ENCODE data around the gene LRRC41.
"Not testable (repeated sequence)": the region's sequence is repeated elsewhere in the genome, so short reads cannot be mapped to it uniquely, and the experiment has no call there.

LRRC41 gene

GRCh38 chr1:46322191-46322590 is 18.8 kb upstream of the LRRC41 start:
- not testable (repeated sequence) for DNase-seq (ENCODE audit: low read depth)

- not testable (repeated sequence) for DNase-seq (ENCODE audit: low read depth)
These were observed 16.8 kb upstream of the LRRC41 start for GRCh38 chr1:46319960-46320914.

GRCh38 chr1:46319301-46319700 is 15.9 kb upstream of the LRRC41 start:
- not testable (repeated sequence) for DNase-seq (ENCODE audit: low read depth)

GRCh38 chr1:46317323-46317722 is 13.9 kb upstream of the LRRC41 start:
- DNase-seq (ENCODE audit: low read depth): no peak

- no peak for DNase-seq (ENCODE audit: low read depth)
These were observed 12.4 kb upstream of the LRRC41 start for GRCh38 chr1:46315669-46316403.

- DNase-seq (ENCODE audit: low read depth): no peak
These were observed 6.9 kb upstream of the LRRC41 start for GRCh38 chr1:46310321-46310720.

- no peak for DNase-seq (ENCODE audit: low read depth)
These were observed 6.2 kb upstream of the LRRC41 start for GRCh38 chr1:46309401-46310159.

GRCh38 chr1:46306159-46306530 is 2.7 kb upstream of the LRRC41 start:
- DNase-seq (ENCODE audit: low read depth): no peak

GRCh38 chr1:46303872-46304326 is 483 bp upstream of the LRRC41 start:
- DNase-seq (ENCODE audit: low read depth): no peak

- no peak for DNase-seq (ENCODE audit: low read depth)
These were observed 777 bp downstream of the LRRC41 start for GRCh38 chr1:46302641-46303037.

GRCh38 chr1:46301808-46302640 is 1.4 kb downstream of the LRRC41 start:
- DNase-seq (ENCODE audit: low read depth): no peak

- DNase-seq (ENCODE audit: low read depth): no peak
These were observed 2.0 kb downstream of the LRRC41 start for GRCh38 chr1:46301406-46301807.

- DNase-seq (ENCODE audit: low read depth): no peak
These were observed 2.6 kb downstream of the LRRC41 start for GRCh38 chr1:46300673-46301405.

- no peak for DNase-seq (ENCODE audit: low read depth)
These were observed 5.0 kb downstream of the LRRC41 start for GRCh38 chr1:46298387-46298786.

GRCh38 chr1:46295306-46295705 is 8.1 kb downstream of the LRRC41 start:
- no peak for DNase-seq (ENCODE audit: low read depth)

GRCh38 chr1:46289976-46290375 is 13.4 kb downstream of the LRRC41 start:
- DNase-seq (ENCODE audit: low read depth): no peak

GRCh38 chr1:46289134-46289494 is 14.3 kb downstream of the LRRC41 start:
- DNase-seq (ENCODE audit: low read depth): no peak

GRCh38 chr1:46288485-46289133 is 14.8 kb downstream of the LRRC41 start:
- DNase-seq (ENCODE audit: low read depth): no peak

GRCh38 chr1:46285730-46286477 is 17.5 kb downstream of the LRRC41 start:
- DNase-seq (ENCODE audit: low read depth): no peak

All from stimulated activated CD4-positive, alpha-beta T cell treated with anti-CD3 and anti-CD28 coated beads, Interleukin-2, amount 100 ng/mL, for 4 hours (primary cell).